ENCODE data around the gene MYL4. TPM values are rescaled to one million over a fixed set of nuclear protein-coding genes. Genes with fewer than 3 reads are reported as not detected.

Gene MYL4
- total RNA-seq, 4 donors from 2014 or later, result 3.2 TPM; not detected in 3

GRCh38 chr17:47203984-47204721 is 5.0 kb upstream of the MYL4 start:
- TF ChIP-seq POLR2A (IDR thresholded peaks at IDR 0.05), result no peak
- TF ChIP-seq, protein P1, sequence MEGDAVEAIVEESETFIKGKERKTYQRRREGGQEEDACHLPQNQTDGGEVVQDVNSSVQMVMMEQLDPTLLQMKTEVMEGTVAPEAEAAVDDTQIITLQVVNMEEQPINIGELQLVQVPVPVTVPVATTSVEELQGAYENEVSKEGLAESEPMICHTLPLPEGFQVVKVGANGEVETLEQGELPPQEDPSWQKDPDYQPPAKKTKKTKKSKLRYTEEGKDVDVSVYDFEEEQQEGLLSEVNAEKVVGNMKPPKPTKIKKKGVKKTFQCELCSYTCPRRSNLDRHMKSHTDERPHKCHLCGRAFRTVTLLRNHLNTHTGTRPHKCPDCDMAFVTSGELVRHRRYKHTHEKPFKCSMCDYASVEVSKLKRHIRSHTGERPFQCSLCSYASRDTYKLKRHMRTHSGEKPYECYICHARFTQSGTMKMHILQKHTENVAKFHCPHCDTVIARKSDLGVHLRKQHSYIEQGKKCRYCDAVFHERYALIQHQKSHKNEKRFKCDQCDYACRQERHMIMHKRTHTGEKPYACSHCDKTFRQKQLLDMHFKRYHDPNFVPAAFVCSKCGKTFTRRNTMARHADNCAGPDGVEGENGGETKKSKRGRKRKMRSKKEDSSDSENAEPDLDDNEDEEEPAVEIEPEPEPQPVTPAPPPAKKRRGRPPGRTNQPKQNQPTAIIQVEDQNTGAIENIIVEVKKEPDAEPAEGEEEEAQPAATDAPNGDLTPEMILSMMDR (IDR thresholded peaks at IDR 0.05), result no peak
- intact Hi-C loops (cut with DNase I; ENCODE audit: low total_unique reads), result no loop called here

DNA sequence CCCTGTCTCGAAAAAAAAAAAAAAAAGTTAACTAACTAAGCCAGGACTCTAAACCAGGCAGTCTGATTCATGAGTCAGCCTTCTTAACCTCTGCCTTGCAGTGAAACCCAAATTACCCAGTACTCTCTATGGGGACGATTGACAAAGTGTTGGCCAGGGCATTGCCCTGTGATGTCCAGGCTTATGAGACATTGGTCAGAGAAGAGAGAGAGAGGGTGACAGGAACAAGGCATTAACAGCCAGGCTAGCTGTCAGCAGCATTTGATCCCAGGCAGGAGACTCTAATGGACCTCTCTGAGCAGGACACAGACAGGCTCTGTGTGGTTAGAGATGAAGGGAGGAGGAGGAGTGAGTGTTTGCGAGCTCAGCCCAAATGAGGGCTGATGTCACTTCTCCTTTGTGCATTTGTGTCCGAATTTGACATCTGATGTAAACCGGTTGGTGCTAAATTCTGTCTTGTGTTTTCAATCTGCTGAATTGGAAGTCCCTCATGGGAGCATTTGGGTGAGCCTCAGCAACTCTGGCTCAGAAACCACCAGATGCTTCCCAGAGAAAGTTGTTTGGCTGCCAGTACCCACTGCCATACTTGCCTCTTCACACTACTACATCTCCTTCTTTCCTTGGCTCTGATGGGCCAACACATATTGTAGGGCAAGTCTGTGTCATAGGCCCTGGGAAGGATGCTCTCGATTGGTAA is 4.3 kb upstream of the MYL4 start:
- Histone ChIP-seq H3K4me3 (no peak overlapping the region), H3K36me3 (no peaks in the 10 kb centered on the region), H3K27ac (peak overlapping the region; percentile 49 to 75), H3K4me1 (no peaks in the 10 kb centered on the region), H3K9me3 (no peaks in the 10 kb centered on the region), H3K27me3 (no peaks in the 10 kb centered on the region)
- no peak for DNase-seq
- no peak for TF ChIP-seq POLR2A (IDR thresholded peaks at IDR 0.05)
- intact Hi-C loops (cut with DNase I; ENCODE audit: low total_unique reads), result no loop called here

More at GRCh38 chr17:47203984-47204721, 5.0 kb upstream of the MYL4 start:
- Histone ChIP-seq H3K4me3 (no peak overlapping the region), H3K27ac (peak overlapping the region; percentile 49 to 75), H3K36me3 (no peaks in the 10 kb centered on the region), H3K9me3 (no peaks in the 10 kb centered on the region), H3K27me3 (no peaks in the 10 kb centered on the region), H3K4me1 (no peaks in the 10 kb centered on the region)
- DNase-seq, result no peak

- DNase-seq, result peak in 1 of 2 donors; percentile 46
- no peaks in the 10 kb centered on the region for H3K27me3 ChIP-seq
- no peak for TF ChIP-seq POLR2A (IDR thresholded peaks at IDR 0.05)
- TF ChIP-seq, protein P1 (IDR thresholded peaks at IDR 0.05), result no peak
- peak overlapping the region; percentile 49 to 75 for H3K27ac ChIP-seq
- H3K4me1 ChIP-seq, result no peaks in the 10 kb centered on the region
- intact Hi-C loops (cut with DNase I; ENCODE audit: low total_unique reads), result no loop called here
- H3K4me3 ChIP-seq, result no peak overlapping the region
- H3K9me3 ChIP-seq, result no peaks in the 10 kb centered on the region
- H3K36me3 ChIP-seq, result no peaks in the 10 kb centered on the region
Observed at GRCh38 chr17:47205419-47205963, 3.7 kb upstream of the MYL4 start.

DNA sequence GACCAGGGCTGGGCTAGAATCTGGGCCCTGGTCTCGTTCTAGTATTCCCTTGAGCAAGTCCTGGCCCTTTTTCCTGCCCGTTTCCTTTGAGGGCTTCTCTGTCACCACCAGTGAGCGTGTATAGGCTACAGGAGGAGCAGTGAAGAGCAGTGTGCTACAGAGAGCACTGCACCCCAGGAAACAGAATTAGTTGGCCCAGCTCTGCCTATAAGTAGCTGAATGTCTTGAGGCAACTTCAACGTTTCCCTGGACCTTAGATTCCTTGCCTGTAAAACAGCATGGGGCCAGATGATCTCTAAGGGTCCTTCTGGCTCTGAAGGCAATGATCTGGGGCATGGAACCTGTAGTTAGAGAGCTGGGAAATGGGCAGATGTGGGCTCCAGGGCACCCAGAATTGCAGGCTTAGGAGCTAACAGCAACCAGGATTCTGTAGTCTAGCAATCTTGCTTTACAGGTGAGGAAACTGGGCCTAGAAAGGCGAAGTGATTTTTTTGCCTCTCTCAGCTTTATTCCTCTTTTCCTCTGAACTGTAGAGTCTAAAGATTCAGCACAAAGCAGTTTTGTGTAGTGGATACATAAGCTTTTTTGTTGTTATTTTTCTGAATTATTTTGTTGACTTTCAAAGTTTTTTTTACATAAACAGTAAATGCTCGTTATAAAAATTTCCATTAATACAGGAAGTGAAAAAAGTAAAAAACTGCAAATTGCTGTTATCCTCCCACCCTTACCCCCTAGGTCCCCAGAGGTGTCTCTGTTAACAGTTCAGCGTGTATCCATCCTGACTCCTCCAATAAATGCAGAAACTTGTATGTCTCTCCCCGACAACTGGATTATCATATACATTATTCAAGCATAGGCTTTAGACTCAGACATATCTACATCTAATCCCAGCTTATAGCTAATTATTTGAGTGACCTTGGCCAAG is 1.7 kb upstream of the MYL4 start:
- Histone ChIP-seq H3K9me3 (no peaks in the 10 kb centered on the region), H3K36me3 (no peaks in the 10 kb centered on the region), H3K4me1 (no peaks in the 10 kb centered on the region), H3K4me3 (no peak overlapping the region), H3K27ac (no peak overlapping the region), H3K27me3 (no peaks in the 10 kb centered on the region)
- no peak for TF ChIP-seq POLR2A (IDR thresholded peaks at IDR 0.05)
- TF ChIP-seq, protein P1 (IDR thresholded peaks at IDR 0.05), result no peak
- no peak for DNase-seq
- intact Hi-C loops (cut with DNase I; ENCODE audit: low total_unique reads), result no loop called here

DNA sequence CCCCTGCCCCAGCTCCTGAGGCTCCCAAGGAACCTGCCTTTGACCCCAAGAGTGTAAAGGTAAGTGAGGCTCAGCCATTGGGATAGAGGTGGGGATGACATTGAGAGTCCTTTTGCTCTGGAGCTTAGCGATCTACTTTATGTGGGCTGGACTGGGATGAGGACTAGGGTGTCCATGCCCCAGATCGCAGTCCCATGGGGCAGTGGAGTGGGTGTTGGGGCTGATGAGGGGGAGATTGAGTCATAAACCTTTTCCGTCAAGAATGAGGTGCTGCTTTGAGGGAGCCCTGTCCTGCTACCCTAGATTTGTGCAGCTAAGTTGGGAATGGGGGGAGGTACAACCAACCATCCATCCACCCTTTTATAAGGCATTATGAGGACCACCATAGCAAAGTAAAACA is 351 bp downstream of the MYL4 start:
- Histone ChIP-seq H3K9me3 (no peaks in the 10 kb centered on the region), H3K4me3 (no peak overlapping the region), H3K36me3 (no peaks in the 10 kb centered on the region), H3K27ac (no peak overlapping the region), H3K4me1 (no peaks in the 10 kb centered on the region), H3K27me3 (no peaks in the 10 kb centered on the region)
- no peak for TF ChIP-seq POLR2A (IDR thresholded peaks at IDR 0.05)
- intact Hi-C loops (cut with DNase I; ENCODE audit: low total_unique reads), result no loop called here
- DNase-seq, result no peak

Measured in uterus (tissue), 4 donors.